ENCODE measurements around the gene ULK4.

GRCh38 chr3:41411065-41411464 lies 550.8 kb downstream of the ULK4 start:
- TF ChIP-seq CTCF (IDR thresholded peaks at IDR 0.05) (no peak), POLR2A (IDR thresholded peaks at IDR 0.05) (no peak)
